Fibroblast of lung (primary cell): Measurements from ENCODE around the gene IFT57.
"Not testable (repeated sequence)": the region's sequence is repeated elsewhere in the genome, so short reads cannot be mapped to it uniquely, and the experiment has no call there.

ENCODE experiments used
- CTCF ChIP-seq, 2 donors: IDR thresholded peaks in 1 of 2; conservative IDR thresholded peaks in 1 of 2; 1 replicate in 1 of 2; 2 replicates in 1 of 2; pipeline ENCODE4 v1.5.1; 2011 to 2012; ENCODE audit warnings: low read length in 2 of 2, control low read depth in 1 of 2, inconsistent platforms in 1 of 2, low read depth in 1 of 2, mild to moderate bottlenecking in 1 of 2
- EZH2 ChIP-seq: IDR thresholded peaks from 2 replicates; pipeline ENCODE4 v1.5.1; 2012; ENCODE audit warnings: low read length, control low read depth, mild to moderate bottlenecking; ENCODE audit errors: missing control alignments

- not testable (repeated sequence) for TF ChIP-seq CTCF (conservative IDR thresholded peaks at IDR 0.05 in 1 of 2, IDR thresholded peaks at IDR 0.05 in 1 of 2; ENCODE audit: low read depth in 1 of 2, low read length in 2 of 2); EZH2
Observed at GRCh38 chr3:108264534-108265298, 42.5 kb upstream of the IFT57 start.
